ENCODE results near the gene IQGAP3. TPM values are rescaled to one million over a fixed set of nuclear protein-coding genes. Genes with fewer than 3 reads are reported as not detected.
"Not testable (repeated sequence)": the region's sequence is repeated elsewhere in the genome, so short reads cannot be mapped to it uniquely, and the experiment has no call there.

IQGAP3 gene
- total and polyA plus RNA-seq, 4 donors: under 0.01 to 8.5 (median 0.43) TPM

DNA sequence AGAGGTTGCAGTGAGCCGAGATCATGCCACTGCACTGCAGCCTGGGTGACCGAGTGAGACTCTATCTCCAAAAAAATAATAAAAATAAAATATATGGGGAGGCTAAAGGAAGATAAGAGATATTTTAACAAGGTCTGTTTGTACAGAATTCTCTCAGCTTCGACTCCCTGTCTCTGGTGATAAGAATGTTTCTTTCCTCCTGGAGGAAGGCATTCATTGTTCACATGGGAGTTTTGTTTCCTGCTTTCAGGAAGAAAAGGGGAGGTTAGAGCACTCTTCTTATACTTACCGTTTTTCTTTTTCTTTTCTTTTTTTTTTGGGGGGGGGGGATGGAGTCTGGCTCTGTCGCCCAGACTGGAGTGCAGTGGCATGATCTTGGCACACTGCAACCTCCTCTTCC lies 17.2 kb upstream of the IQGAP3 start:
- WGBS: 68% methylated on average over 5 of the region's 5 CpGs
- no peak overlapping the region for H3K27ac ChIP-seq (ENCODE audit: low read depth in 1 of 2, low read length in 2 of 2)
- H3K27me3 ChIP-seq (ENCODE audit: control insufficient read depth in 4 of 4, insufficient read depth in 4 of 4, low read length in 3 of 4): peaks cover 0 to 2% (median 0%) of the 10 kb centered on the region in 4 donors
- no peak overlapping the region for H3K9ac ChIP-seq (ENCODE audit: low read depth in 1 of 2, low read length in 2 of 2)
- H3K4me3 ChIP-seq (ENCODE audit: low read depth in 1 of 3, low read length in 3 of 3): no peak overlapping the region
- TF ChIP-seq HNF4G (IDR thresholded peaks at IDR 0.05) (no peak), ZBTB33 (IDR thresholded peaks at IDR 0.05) (no peak), GABPA (IDR thresholded peaks at IDR 0.05 in 1 of 2, conservative IDR thresholded peaks at IDR 0.05 in 1 of 2) (no peak), SP1 (IDR thresholded peaks at IDR 0.05) (no peak)
- peaks cover 3 to 15% (median 9%) of the 10 kb centered on the region in 4 donors for H3K4me1 ChIP-seq (ENCODE audit: control insufficient read depth in 4 of 4, insufficient read depth in 4 of 4, low read length in 3 of 4)
- H3K36me3 ChIP-seq (ENCODE audit: control insufficient read depth in 4 of 4, insufficient read depth in 3 of 4, low read depth in 1 of 4, low read length in 3 of 4): peaks cover 0 to 7% (median 3%) of the 10 kb centered on the region in 4 donors
- H3K9me3 ChIP-seq (ENCODE audit: control insufficient read depth in 4 of 4, low read length in 3 of 4): no peaks in the 10 kb centered on the region
- DNase-seq (ENCODE audit: low spot score): no peak

GRCh38 chr1:156587927-156588326 lies 15.6 kb upstream of the IQGAP3 start:
- not testable (repeated sequence) for H3K9me3 ChIP-seq (ENCODE audit: control insufficient read depth in 4 of 4, low read length in 3 of 4); H3K4me3 ChIP-seq (ENCODE audit: low read depth in 1 of 3, low read length in 3 of 3); H3K9ac ChIP-seq (ENCODE audit: low read depth in 1 of 2, low read length in 2 of 2); H3K36me3 ChIP-seq (ENCODE audit: control insufficient read depth in 4 of 4, insufficient read depth in 3 of 4, low read depth in 1 of 4, low read length in 3 of 4); DNase-seq (ENCODE audit: low spot score); H3K27ac ChIP-seq (ENCODE audit: low read depth in 1 of 2, low read length in 2 of 2); H3K27me3 ChIP-seq (ENCODE audit: control insufficient read depth in 4 of 4, insufficient read depth in 4 of 4, low read length in 3 of 4)
- 89% methylated on average over 8 of the region's 8 CpGs for WGBS
- H3K4me1 ChIP-seq (ENCODE audit: control insufficient read depth in 4 of 4, insufficient read depth in 4 of 4, low read length in 3 of 4): peaks cover 3 to 15% (median 9%) of the 10 kb centered on the region in 4 donors

GRCh38 chr1:156586892-156587477 lies 14.6 kb upstream of the IQGAP3 start:
- WGBS: 91% methylated on average over 3 of the region's 3 CpGs
- no peak overlapping the region for H3K9ac ChIP-seq (ENCODE audit: low read depth in 1 of 2, low read length in 2 of 2)
- H3K4me1 ChIP-seq (ENCODE audit: control insufficient read depth in 4 of 4, insufficient read depth in 4 of 4, low read length in 3 of 4): peaks cover 0 to 7% (median 3%) of the 10 kb centered on the region in 4 donors
- no peak for TF ChIP-seq RXRA (IDR thresholded peaks at IDR 0.05)
- no peak for TF ChIP-seq SP1 (IDR thresholded peaks at IDR 0.05)
- no peak for TF ChIP-seq MAX (IDR thresholded peaks at IDR 0.05)
- TF ChIP-seq YY1 (IDR thresholded peaks at IDR 0.05): no peak
- TF ChIP-seq, protein P1, sequence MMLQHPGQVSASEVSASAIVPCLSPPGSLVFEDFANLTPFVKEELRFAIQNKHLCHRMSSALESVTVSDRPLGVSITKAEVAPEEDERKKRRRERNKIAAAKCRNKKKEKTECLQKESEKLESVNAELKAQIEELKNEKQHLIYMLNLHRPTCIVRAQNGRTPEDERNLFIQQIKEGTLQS (IDR thresholded peaks at IDR 0.05): no peak
- no peak for DNase-seq (ENCODE audit: low spot score)
- no peaks in the 10 kb centered on the region for H3K36me3 ChIP-seq (ENCODE audit: control insufficient read depth in 4 of 4, insufficient read depth in 3 of 4, low read depth in 1 of 4, low read length in 3 of 4)
- H3K4me3 ChIP-seq (ENCODE audit: low read depth in 1 of 3, low read length in 3 of 3): no peak overlapping the region
- H3K27ac ChIP-seq (ENCODE audit: low read depth in 1 of 2, low read length in 2 of 2): no peak overlapping the region
- H3K27me3 ChIP-seq (ENCODE audit: control insufficient read depth in 4 of 4, insufficient read depth in 4 of 4, low read length in 3 of 4): peaks cover 0 to 2% (median 0%) of the 10 kb centered on the region in 4 donors
- no peaks in the 10 kb centered on the region for H3K9me3 ChIP-seq (ENCODE audit: control insufficient read depth in 4 of 4, low read length in 3 of 4)

DNA sequence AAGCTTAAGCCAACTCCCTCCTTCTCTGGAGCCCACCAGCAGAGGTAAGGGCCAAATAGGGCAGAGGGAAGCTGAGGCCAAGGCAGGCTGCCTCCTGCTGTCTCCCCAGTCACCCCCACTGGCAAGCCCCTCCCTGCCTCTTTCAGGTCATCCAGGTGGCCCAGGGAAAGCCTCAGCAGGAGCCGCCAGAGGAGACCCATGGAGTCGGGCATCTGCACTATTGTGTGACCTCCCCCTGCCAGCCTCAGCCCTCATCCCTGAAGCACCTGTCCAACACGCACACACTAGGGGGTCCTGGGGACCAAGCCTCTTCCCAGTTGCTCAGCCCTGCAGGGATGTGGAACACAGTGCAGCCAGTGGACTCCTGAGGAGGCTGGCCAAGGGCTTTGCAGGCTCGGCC lies 14.0 kb upstream of the IQGAP3 start:
- Histone ChIP-seq H3K4me1 (ENCODE audit: control insufficient read depth in 4 of 4, insufficient read depth in 4 of 4, low read length in 3 of 4) (peaks cover 0 to 4% (median 2%) of the 10 kb centered on the region in 4 donors), H3K27ac (ENCODE audit: low read depth in 1 of 2, low read length in 2 of 2) (no peak overlapping the region), H3K9ac (ENCODE audit: low read depth in 1 of 2, low read length in 2 of 2) (no peak overlapping the region), H3K9me3 (ENCODE audit: control insufficient read depth in 4 of 4, low read length in 3 of 4) (no peaks in the 10 kb centered on the region), H3K27me3 (ENCODE audit: control insufficient read depth in 4 of 4, insufficient read depth in 4 of 4, low read length in 3 of 4) (peaks cover 0 to 2% (median 0%) of the 10 kb centered on the region in 4 donors), H3K36me3 (ENCODE audit: control insufficient read depth in 4 of 4, insufficient read depth in 3 of 4, low read depth in 1 of 4, low read length in 3 of 4) (no peaks in the 10 kb centered on the region), H3K4me3 (ENCODE audit: low read depth in 1 of 3, low read length in 3 of 3) (no peak overlapping the region)
- DNase-seq (ENCODE audit: low spot score): no peak
- TF ChIP-seq, protein P1 (IDR thresholded peaks at IDR 0.05): no peak
- no peak for TF ChIP-seq YY1 (IDR thresholded peaks at IDR 0.05)
- WGBS: 75% methylated on average over 4 of the region's 4 CpGs

Data from liver (tissue), 9 donors.